HG03442 (cell line): ENCODE measurements around the gene GREM1.

Source experiments
- ATAC-seq: cut with Tn5 transposase; IDR thresholded peaks from one replicate; pipeline ENCODE4 v1.9.1; 2021; ENCODE audit warnings: mild to moderate bottlenecking, moderate library complexity; ENCODE audit not compliant: unreplicated experiment

The GREM1 gene

GRCh38 chr15:32729700-32730395 lies 12.0 kb downstream of the GREM1 start:
- ATAC-seq = no peak

GRCh38 chr15:32730677-32731654 lies 13.2 kb downstream of the GREM1 start:
- no peak for ATAC-seq

GRCh38 chr15:32732574-32733157 lies 14.9 kb downstream of the GREM1 start:
- ATAC-seq = no peak

- no peak for ATAC-seq
These were observed 15.5 kb downstream of the GREM1 start for GRCh38 chr15:32733281-32733680.

GRCh38 chr15:32735989-32736700 lies 18.3 kb downstream of the GREM1 start:
- no peak for ATAC-seq

GRCh38 chr15:32736701-32737061 lies 18.9 kb downstream of the GREM1 start:
- ATAC-seq = no peak

GRCh38 chr15:32737304-32737703 lies 19.5 kb downstream of the GREM1 start:
- ATAC-seq = no peak

- no peak for ATAC-seq
These were observed 20.9 kb downstream of the GREM1 start for GRCh38 chr15:32738666-32739065.

GRCh38 chr15:32739522-32740063 lies 21.8 kb downstream of the GREM1 start:
- no peak for ATAC-seq

GRCh38 chr15:32743411-32744140 lies 25.8 kb downstream of the GREM1 start:
- no peak for ATAC-seq

- no peak for ATAC-seq
These were observed 28.5 kb downstream of the GREM1 start for GRCh38 chr15:32746116-32746857.

- no peak for ATAC-seq
These were observed 30.1 kb downstream of the GREM1 start for GRCh38 chr15:32747921-32748342.

- ATAC-seq = no peak
These were observed 33.2 kb downstream of the GREM1 start for GRCh38 chr15:32750979-32751378.

GRCh38 chr15:32757426-32757825 lies 39.6 kb downstream of the GREM1 start:
- ATAC-seq = no peak

GRCh38 chr15:32763295-32763694 lies 45.5 kb downstream of the GREM1 start:
- no peak for ATAC-seq

GRCh38 chr15:32765236-32765635 lies 47.4 kb downstream of the GREM1 start:
- ATAC-seq = no peak

GRCh38 chr15:32766101-32766500 lies 48.3 kb downstream of the GREM1 start:
- ATAC-seq = no peak

GRCh38 chr15:32767236-32767635 lies 49.4 kb downstream of the GREM1 start:
- no peak for ATAC-seq

- ATAC-seq = no peak
These were observed 56.2 kb downstream of the GREM1 start for GRCh38 chr15:32774022-32774421.
